ENCODE data around the gene SORCS3. TPM values are rescaled to one million over a fixed set of nuclear protein-coding genes. Genes with fewer than 3 reads are reported as not detected.
"Not testable (repeated sequence)": the region's sequence is repeated elsewhere in the genome, so short reads cannot be mapped to it uniquely, and the experiment has no call there.

The SORCS3 gene
- total RNA-seq, 1 donor from 2014 or later, result not detected

- ATAC-seq (no peak), DNase-seq (no peak)
- TF ChIP-seq, protein P1, sequence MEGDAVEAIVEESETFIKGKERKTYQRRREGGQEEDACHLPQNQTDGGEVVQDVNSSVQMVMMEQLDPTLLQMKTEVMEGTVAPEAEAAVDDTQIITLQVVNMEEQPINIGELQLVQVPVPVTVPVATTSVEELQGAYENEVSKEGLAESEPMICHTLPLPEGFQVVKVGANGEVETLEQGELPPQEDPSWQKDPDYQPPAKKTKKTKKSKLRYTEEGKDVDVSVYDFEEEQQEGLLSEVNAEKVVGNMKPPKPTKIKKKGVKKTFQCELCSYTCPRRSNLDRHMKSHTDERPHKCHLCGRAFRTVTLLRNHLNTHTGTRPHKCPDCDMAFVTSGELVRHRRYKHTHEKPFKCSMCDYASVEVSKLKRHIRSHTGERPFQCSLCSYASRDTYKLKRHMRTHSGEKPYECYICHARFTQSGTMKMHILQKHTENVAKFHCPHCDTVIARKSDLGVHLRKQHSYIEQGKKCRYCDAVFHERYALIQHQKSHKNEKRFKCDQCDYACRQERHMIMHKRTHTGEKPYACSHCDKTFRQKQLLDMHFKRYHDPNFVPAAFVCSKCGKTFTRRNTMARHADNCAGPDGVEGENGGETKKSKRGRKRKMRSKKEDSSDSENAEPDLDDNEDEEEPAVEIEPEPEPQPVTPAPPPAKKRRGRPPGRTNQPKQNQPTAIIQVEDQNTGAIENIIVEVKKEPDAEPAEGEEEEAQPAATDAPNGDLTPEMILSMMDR (IDR thresholded peaks at IDR 0.05), result no peak
- Histone ChIP-seq H3K27ac (no peak overlapping the region), H3K4me3 (no peak overlapping the region), H3K4me1 (no peaks in the 10 kb centered on the region), H3K9me3 (no peaks in the 10 kb centered on the region), H3K27me3 (ENCODE audit: low read depth) (peaks cover 7% of the 10 kb centered on the region), H3K36me3 (no peaks in the 10 kb centered on the region)
- intact Hi-C loops (cut with DNase I), result no loop called here
Observed at GRCh38 chr10:104690101-104690500, 49.0 kb downstream of the SORCS3 start.

GRCh38 chr10:104690959-104691358 lies 49.9 kb downstream of the SORCS3 start:
- no peaks in the 10 kb centered on the region for H3K4me1 ChIP-seq
- DNase-seq, result no peak
- no peaks in the 10 kb centered on the region for H3K36me3 ChIP-seq
- H3K4me3 ChIP-seq, result no peak overlapping the region
- H3K9me3 ChIP-seq, result no peaks in the 10 kb centered on the region
- peaks cover 7% of the 10 kb centered on the region for H3K27me3 ChIP-seq (ENCODE audit: low read depth)
- no peak for ATAC-seq
- TF ChIP-seq, protein P1 (IDR thresholded peaks at IDR 0.05), result no peak
- intact Hi-C loops (cut with DNase I), result no loop called here
- no peak overlapping the region for H3K27ac ChIP-seq

- Histone ChIP-seq H3K27ac (no peak overlapping the region), H3K9me3 (no peaks in the 10 kb centered on the region), H3K27me3 (ENCODE audit: low read depth) (peaks cover 1% of the 10 kb centered on the region), H3K4me3 (no peak overlapping the region), H3K36me3 (no peaks in the 10 kb centered on the region), H3K4me1 (no peaks in the 10 kb centered on the region)
- TF ChIP-seq, protein P1 (IDR thresholded peaks at IDR 0.05), result no peak
- DNase-seq (no peak), ATAC-seq (no peak)
- intact Hi-C loops (cut with DNase I), result no loop called here
Observed at GRCh38 chr10:104694074-104694473, 53.0 kb downstream of the SORCS3 start.

DNA sequence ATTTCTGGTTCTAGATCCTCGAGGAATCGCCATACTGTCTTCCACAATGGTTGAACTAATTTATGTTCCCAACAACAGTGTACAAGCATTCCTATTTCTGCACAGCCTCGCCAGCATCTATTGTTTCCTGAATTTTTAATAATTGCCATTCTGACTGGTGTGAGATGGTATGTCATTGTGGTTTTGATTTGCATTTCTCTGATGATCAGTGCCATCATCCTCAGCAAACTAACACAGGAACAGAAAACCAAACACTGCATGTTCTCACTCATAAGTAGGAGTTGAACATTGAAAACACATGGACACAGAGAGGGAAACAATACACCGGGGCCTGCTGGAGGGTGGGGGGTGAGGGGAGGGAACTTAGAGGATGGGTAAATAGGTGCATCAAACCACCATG lies 62.2 kb downstream of the SORCS3 start:
- H3K27me3 ChIP-seq (ENCODE audit: low read depth); H3K9me3 ChIP-seq; H3K36me3 ChIP-seq; H3K4me1 ChIP-seq; DNase-seq; H3K4me3 ChIP-seq; intact Hi-C loops (cut with DNase I); ATAC-seq; H3K27ac ChIP-seq: not testable (repeated sequence)

DNA sequence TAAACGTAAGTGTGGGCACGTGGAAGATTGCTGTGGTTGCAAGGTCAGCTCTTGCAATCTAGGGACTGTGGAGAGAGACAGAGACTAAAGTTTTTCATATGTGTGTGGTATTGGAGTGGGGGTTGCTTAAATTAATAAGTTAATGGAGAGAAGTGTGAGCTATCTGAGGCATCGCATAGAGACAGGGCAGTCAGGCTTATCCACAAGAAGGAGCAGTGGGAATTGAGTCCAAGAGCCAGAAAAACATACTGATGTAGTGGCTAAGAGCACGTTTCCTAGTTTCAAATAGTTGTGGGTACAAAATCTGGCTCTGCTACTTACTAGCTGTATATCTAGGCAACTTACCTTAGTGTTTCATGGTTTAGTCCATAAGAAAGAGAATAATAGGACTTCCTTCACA lies 65.8 kb downstream of the SORCS3 start:
- ATAC-seq (no peak), DNase-seq (no peak)
- TF ChIP-seq, protein P1 (IDR thresholded peaks at IDR 0.05), result no peak
- Histone ChIP-seq H3K36me3 (no peaks in the 10 kb centered on the region), H3K4me3 (no peak overlapping the region), H3K9me3 (no peaks in the 10 kb centered on the region), H3K27ac (no peak overlapping the region), H3K4me1 (no peaks in the 10 kb centered on the region), H3K27me3 (ENCODE audit: low read depth) (no peaks in the 10 kb centered on the region)
- intact Hi-C loops (cut with DNase I), result no loop called here

DNA sequence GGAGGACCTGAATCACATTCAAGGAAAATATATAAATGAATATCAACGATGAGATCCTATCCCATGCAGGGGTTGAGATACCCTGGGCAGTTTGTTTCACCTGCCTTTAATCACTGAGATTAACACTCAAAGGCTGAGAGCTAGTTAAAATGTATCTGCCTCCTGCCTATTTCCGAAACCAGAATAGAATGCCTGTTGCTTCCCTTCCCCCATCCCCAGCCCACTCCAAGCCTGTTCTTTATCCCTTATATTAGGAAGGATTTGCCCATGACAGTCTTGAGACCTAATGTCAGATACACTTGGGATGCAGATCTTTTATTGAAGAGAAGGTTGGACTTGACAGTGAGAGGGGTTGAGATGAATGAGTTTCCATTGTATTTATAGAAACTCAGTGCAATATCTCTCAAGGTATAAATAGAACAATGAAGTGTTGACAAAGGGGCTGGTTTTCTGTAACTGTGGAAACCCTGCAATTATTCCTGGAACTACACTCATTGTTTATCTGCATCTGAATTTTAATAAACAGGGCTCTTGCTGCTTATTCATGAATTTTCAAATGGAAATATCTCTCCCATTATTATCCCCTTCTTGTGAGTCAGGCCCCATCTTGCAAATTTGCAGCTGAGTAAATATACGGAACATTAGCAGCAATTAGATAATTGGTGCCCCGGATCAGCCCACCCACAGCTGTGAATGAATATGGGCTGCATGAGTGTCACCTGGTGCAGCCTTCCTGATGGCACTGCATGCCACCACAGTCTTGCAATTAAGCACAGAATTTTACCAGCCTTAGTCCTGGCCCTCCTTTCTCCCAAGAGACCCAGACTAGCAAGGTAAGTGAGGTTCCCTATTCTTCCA lies 66.7 kb downstream of the SORCS3 start:
- H3K4me3 ChIP-seq, result no peak overlapping the region
- no peaks in the 10 kb centered on the region for H3K27me3 ChIP-seq (ENCODE audit: low read depth)
- intact Hi-C loops (cut with DNase I), result no loop called here
- no peaks in the 10 kb centered on the region for H3K4me1 ChIP-seq
- H3K27ac ChIP-seq, result no peak overlapping the region
- DNase-seq, result no peak
- TF ChIP-seq, protein P1 (IDR thresholded peaks at IDR 0.05), result no peak
- no peak for ATAC-seq
- no peaks in the 10 kb centered on the region for H3K36me3 ChIP-seq
- no peaks in the 10 kb centered on the region for H3K9me3 ChIP-seq

All from lower lobe of right lung (tissue), 2 donors.